K562 (cell line): ENCODE data around the gene GNAI3. TPM values are rescaled to one million over a fixed set of nuclear protein-coding genes. Genes with fewer than 3 reads are reported as not detected.
A peak's percentile ranks its signal among the peaks of the same experiment; 100 is the strongest.

Experiments
- ATAC-seq: fragments of 200-7000 bp; cut with Tn5 transposase; 3 replicates; pipeline ENCODE4 v1.9.1; 2020; ENCODE audit warnings: moderate library complexity
- BruUV-seq: library from RNA; stranded (reverse); fragments of 400-500 nt; replicated peaks from 2 replicates; lab custom pipeline; 2021; lab: Mats Ljungman, UMichigan
- CTCF ChIA-PET: fragments of 300-600 bp; formaldehyde crosslinking; extraction: SDS; loops from one replicate; lab custom pipeline; 2021; ENCODE audit warnings: low intra/inter-chr PET ratio; lab: Yijun Ruan, JAX
- POLR2A ChIA-PET: fragments of 300-600, 350-650 bp; sonication (Branson Sonifier 250); formaldehyde crosslinking; extraction: SDS; loops from one replicate; lab custom pipeline; 2021; ENCODE audit warnings: antibody characterized with exemption, inconsistent platforms; lab: Yijun Ruan, JAX
- DNase-seq, 4 experiments: peaks; one replicate each; pipeline versions ENCODE4 v3.0.0 to v3.0.0-alpha.2; 2011 to 2018; ENCODE audit warnings: low spot score in 3 of 4, mixed read lengths in 3 of 4; ENCODE audit errors: extremely low read depth in 1 of 4
- FAIRE-seq: peaks from 2 replicates; lab custom pipeline; 2011; peaks lifted over from hg19 to GRCh38; lab: Jason Lieb, UNC
- H2AFZ ChIP-seq: 2 replicates; pipeline ENCODE4 v1.6.0; 2011; ENCODE audit warnings: low read depth, low read length, control low read depth, inconsistent platforms
- H3K27ac ChIP-seq: fragments of 200-600 bp; 3 replicates; pipeline ENCODE4 v1.8.0; 2011; ENCODE audit warnings: low read depth, mild to moderate bottlenecking, control low read depth, inconsistent platforms, low read length, moderate library complexity, mixed read lengths; ENCODE audit errors: extremely low read depth
- H3K27me3 ChIP-seq, 2 experiments: fragments of 300-600 bp in 1 of 2; 2 replicates in 1 of 2; 3 replicates in 1 of 2; pipeline versions ENCODE4 v1.6.0 to v1.8.0; 2011; ENCODE audit warnings: inconsistent platforms in 2 of 2, low read length in 2 of 2, mild to moderate bottlenecking in 1 of 2, mixed read lengths in 1 of 2, moderate library complexity in 1 of 2; ENCODE audit not compliant: control insufficient read depth in 2 of 2, insufficient read depth in 2 of 2
- H3K36me3 ChIP-seq: fragments of 300-600 bp; 3 replicates; pipeline ENCODE4 v1.8.0; 2011; ENCODE audit warnings: mild to moderate bottlenecking, low read length, inconsistent platforms; ENCODE audit not compliant: control insufficient read depth, insufficient read depth
- H3K4me1 ChIP-seq, 2 experiments: fragments of 200-600 bp in 1 of 2; replicated peaks in 1 of 2; 2 replicates in 1 of 2; 3 replicates in 1 of 2; pipeline versions ENCODE4 v1.5.1 to v1.8.0; 2011; ENCODE audit warnings: inconsistent platforms in 2 of 2, low read length in 2 of 2, mild to moderate bottlenecking in 1 of 2, mixed read lengths in 1 of 2, moderate library complexity in 1 of 2; ENCODE audit not compliant: control insufficient read depth in 2 of 2, insufficient read depth in 2 of 2
- H3K4me2 ChIP-seq: 2 replicates; pipeline ENCODE4 v1.6.1; 2011; ENCODE audit warnings: low read length, control low read depth, inconsistent platforms, mixed read lengths; ENCODE audit not compliant: insufficient read depth
- H3K4me3 ChIP-seq: fragments of 200-600 bp; sonication (generic), shearing (Covaris generic); 2 replicates; pipeline ENCODE4 v1.5.1; 2016; ENCODE audit warnings: control low read depth, inconsistent platforms
- H3K79me2 ChIP-seq: fragments of 200-600 bp; 3 replicates; pipeline ENCODE4 v1.8.0; 2011; ENCODE audit warnings: low read length, inconsistent platforms; ENCODE audit not compliant: control insufficient read depth, insufficient read depth
- H3K9ac ChIP-seq, 2 experiments: 2 replicates each; pipeline versions ENCODE4 v1.6.0 to v1.6.1; 2011; ENCODE audit warnings: low read depth in 2 of 2, low read length in 2 of 2, control low read depth in 1 of 2, inconsistent platforms in 1 of 2, mild to moderate bottlenecking in 1 of 2, mixed read lengths in 1 of 2; ENCODE audit not compliant: insufficient read depth in 1 of 2
- H3K9me1 ChIP-seq: one replicate; pipeline ENCODE4 v1.6.0; 2011; ENCODE audit warnings: inconsistent platforms, mild to moderate bottlenecking, low read length, moderate library complexity; ENCODE audit not compliant: control insufficient read depth, insufficient read depth
- H3K9me3 ChIP-seq: replicated peaks from 2 replicates; pipeline ENCODE4 v1.5.1; 2011; ENCODE audit warnings: low read depth, low read length, inconsistent platforms; ENCODE audit not compliant: control insufficient read depth, insufficient read depth
- H4K20me1 ChIP-seq: replicated peaks from 2 replicates; pipeline ENCODE4 v1.6.1; 2011; ENCODE audit warnings: low read length, inconsistent platforms, mixed read lengths; ENCODE audit not compliant: control insufficient read depth, insufficient read depth
- BDP1 ChIP-seq: IDR thresholded peaks from 3 replicates; pipeline ENCODE4 v1.6.1; 2011; ENCODE audit not compliant: insufficient read length, insufficient read depth
- CREB1 ChIP-seq, 2 experiments: sonication (generic) in 1 of 2; formaldehyde crosslinking in 1 of 2; IDR thresholded peaks; 2 replicates each; pipeline versions ENCODE4 v1.6.1 to v1.8.0; 2012 to 2022; ENCODE audit warnings: inconsistent platforms in 1 of 2, mild to moderate bottlenecking in 1 of 2, missing genetic modification reagents in 1 of 2, moderate library complexity in 1 of 2
- CXXC5 ChIP-seq: fragments of 250-450 bp; sonication (Bioruptor Pico); IDR thresholded peaks from 2 replicates; pipeline ENCODE4 v1.8.0; 2022; ENCODE audit warnings: inconsistent platforms, mild to moderate bottlenecking, moderate library complexity
- FIP1L1 ChIP-seq: fragments of 200-400 bp; formaldehyde crosslinking; IDR thresholded peaks from 2 replicates; pipeline ENCODE4 v1.6.1; 2018; ENCODE audit warnings: mild to moderate bottlenecking, low read depth, low read length; ENCODE audit not compliant: poor library complexity, severe bottlenecking
- KAT7 ChIP-seq: sonication (generic); formaldehyde crosslinking; IDR thresholded peaks from 2 replicates; pipeline ENCODE4 v1.8.0; 2022; ENCODE audit warnings: missing genetic modification reagents, mild to moderate bottlenecking, borderline replicate concordance
- NELFE ChIP-seq: IDR thresholded peaks from 2 replicates; pipeline ENCODE4 v1.6.1; 2011; ENCODE audit warnings: mild to moderate bottlenecking; ENCODE audit not compliant: insufficient read depth, insufficient read length
- STAT5A ChIP-seq: IDR thresholded peaks from 2 replicates; pipeline ENCODE4 v1.6.1; 2012; ENCODE audit warnings: low read length, inconsistent platforms, borderline replicate concordance
- SUPT5H ChIP-seq: fragments of 450-650 bp; IDR thresholded peaks from 2 replicates; pipeline ENCODE4 v1.6.1; 2016
- XRCC3 ChIP-seq: fragments of 450-650 bp; IDR thresholded peaks from 2 replicates; pipeline ENCODE4 v1.6.1; 2017; ENCODE audit warnings: mild to moderate bottlenecking, moderate library complexity
- ZNF395 ChIP-seq: fragments of 200-800 bp; sonication (Bioruptor generic); IDR thresholded peaks from 2 replicates; pipeline ENCODE4 v1.6.1; 2017; ENCODE audit warnings: missing genetic modification characterization, missing compliant biosample characterization
- WGBS: fragments of 100-300 bp; shearing (Covaris generic); methylation state at CpG from one replicate; pipeline ENCODE4 v1.1.6; 2016; ENCODE audit warnings: low coverage, mixed read lengths; ENCODE audit not compliant: insufficient coverage; ENCODE audit errors: missing lambda C conversion rate; 5-methylcytosine and 5-hydroxymethylcytosine counted together
- in situ Hi-C: fragments of 300-500 bp; cut with MboI; formaldehyde crosslinking; loops from 4 replicates; pipeline ENCODE4 v1.15.0; 2018; ENCODE audit warnings: inconsistent platforms, mixed read lengths
- intact Hi-C: fragments of 100-400 bp; cut with micrococcal nuclease; formaldehyde crosslinking; loops from 2 replicates; pipeline ENCODE4 v1.14.2; 2022
- polyA plus RNA-seq, 8 experiments: library from polyadenylated mRNA; depleted of rRNA in 4 of 8; stranded (reverse) in 5 of 8; unstranded in 3 of 8; fragments of >200 nt; fragmentation: Nextera tagmentation in 2 of 8; fragmentation: Illumina TruSeq in 1 of 8; extraction: Ambion mirVana in 2 of 8; extraction: Trizol in 1 of 8; gene quantifications; 2 replicates each; pipeline versions ENCODE4 v1.2.1 to v1.2.3, GENCODE V29; 2011 to 2014; ENCODE audit warnings: inconsistent platforms in 1 of 8, missing spikeins in 1 of 8
- total RNA-seq, 7 experiments: library from RNA; depleted of rRNA in 6 of 7; stranded (reverse); fragments of >200 nt in 6 of 7; fragmentation: Illumina TruSeq in 2 of 7; extraction: Trizol in 2 of 7; gene quantifications; 2 replicates each; pipeline versions ENCODE4 v1.2.1 to v1.2.3, GENCODE V29; 2011 to 2021; ENCODE audit warnings: low replicate concordance in 1 of 7
- TF ChIP-seq, protein P1 (sequence below): sonication (generic); formaldehyde crosslinking; IDR thresholded peaks from 2 replicates; pipeline ENCODE4 v1.8.1; 2023; ENCODE audit warnings: mild to moderate bottlenecking, missing genetic modification reagents
- TF ChIP-seq, protein P2 (sequence below), 2 experiments: IDR thresholded peaks; 2 replicates each; pipeline ENCODE4 v1.6.1; 2011; ENCODE audit warnings: borderline replicate concordance in 1 of 2, control low read depth in 1 of 2, low read depth in 1 of 2, low read length in 1 of 2, mild to moderate bottlenecking in 1 of 2, mixed read lengths in 1 of 2, moderate library complexity in 1 of 2; ENCODE audit not compliant: insufficient read depth in 1 of 2, insufficient read length in 1 of 2, poor library complexity in 1 of 2, severe bottlenecking in 1 of 2; ENCODE audit errors: extremely low read depth in 1 of 2
- TF ChIP-seq, protein P3 (sequence below): fragments of 250-450 bp; sonication (Bioruptor Pico); IDR thresholded peaks from 2 replicates; pipeline ENCODE4 v1.5.0; 2021

The GNAI3 gene
- total and polyA plus RNA-seq, 9 of the 15 experiments (the other 6 are each of a cell fraction or from before 2014, with no cell fraction given) = 6.3 to 13.2 (median 8.9) TPM

GRCh38 chr1:109621379-109622136, 73.1 kb downstream of the GNAI3 start:
- H3K27me3 ChIP-seq = no peaks in the 10 kb centered on the region
- peaks cover 5% of the 10 kb centered on the region; the same call in 1 of the 2 replicates for H4K20me1 ChIP-seq
- WGBS = 43% methylated on average over 12 of the region's 13 CpGs
- ATAC-seq = no peak
- peak overlapping the region in 1 of 2 experiments; percentile 98; a peak in 2 of 4 replicates for H3K9ac ChIP-seq
- H3K4me2 ChIP-seq = peak overlapping the region; percentile 96
- ChIA-PET POLR2A (interaction anchor here (0.7 to 1.9 kb wide), 4 partner anchors 9 to 269 kb away, joined by 3 to 5 read pairs (median 3); partner anchors contain the start of gene GNAI3), CTCF (no interaction called here)
- H2AFZ ChIP-seq = no peak overlapping the region
- peak overlapping the region; percentile 61 for H3K4me3 ChIP-seq
- H3K9me3 ChIP-seq = no peaks in the 10 kb centered on the region
- peaks cover 55% of the 10 kb centered on the region for H3K79me2 ChIP-seq
- peaks cover 32 to 66% of the 10 kb centered on the region in 2 experiments for H3K4me1 ChIP-seq
- no peak overlapping the region for H3K27ac ChIP-seq
- FAIRE-seq = no peak
- BruUV-seq = no TSS peak
- no peak for DNase-seq
- in situ Hi-C loops (loop anchor here (5.0 kb wide), 1 partner anchor 74 kb away; the partner anchor contains the start of gene GNAI3), intact Hi-C loops (no loop called here)
- H3K9me1 ChIP-seq = no peaks in the 10 kb centered on the region
- H3K36me3 ChIP-seq = peaks cover 9% of the 10 kb centered on the region; the same call in 1 of the 3 replicates
- TF ChIP-seq NELFE = no peak
- TF ChIP-seq, protein P1, sequence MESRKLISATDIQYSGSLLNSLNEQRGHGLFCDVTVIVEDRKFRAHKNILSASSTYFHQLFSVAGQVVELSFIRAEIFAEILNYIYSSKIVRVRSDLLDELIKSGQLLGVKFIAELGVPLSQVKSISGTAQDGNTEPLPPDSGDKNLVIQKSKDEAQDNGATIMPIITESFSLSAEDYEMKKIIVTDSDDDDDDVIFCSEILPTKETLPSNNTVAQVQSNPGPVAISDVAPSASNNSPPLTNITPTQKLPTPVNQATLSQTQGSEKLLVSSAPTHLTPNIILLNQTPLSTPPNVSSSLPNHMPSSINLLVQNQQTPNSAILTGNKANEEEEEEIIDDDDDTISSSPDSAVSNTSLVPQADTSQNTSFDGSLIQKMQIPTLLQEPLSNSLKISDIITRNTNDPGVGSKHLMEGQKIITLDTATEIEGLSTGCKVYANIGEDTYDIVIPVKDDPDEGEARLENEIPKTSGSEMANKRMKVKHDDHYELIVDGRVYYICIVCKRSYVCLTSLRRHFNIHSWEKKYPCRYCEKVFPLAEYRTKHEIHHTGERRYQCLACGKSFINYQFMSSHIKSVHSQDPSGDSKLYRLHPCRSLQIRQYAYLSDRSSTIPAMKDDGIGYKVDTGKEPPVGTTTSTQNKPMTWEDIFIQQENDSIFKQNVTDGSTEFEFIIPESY (CRISPR knock-in tag) = no peak
- peak; percentile 39; the same call in 1 of the 2 replicates for TF ChIP-seq KAT7 (CRISPR knock-in tag)
- no peak for TF ChIP-seq CREB1 (IDR thresholded peaks at IDR 0.05)
- TF ChIP-seq CREB1 (CRISPR knock-in tag; IDR thresholded peaks at IDR 0.05) = no peak
- TF ChIP-seq SUPT5H = no peak
- no peak for TF ChIP-seq STAT5A
- no peak for TF ChIP-seq BDP1
- TF ChIP-seq FIP1L1 = no peak
- no peak for TF ChIP-seq ZNF395 (CRISPR knock-in tag)
- no peak for TF ChIP-seq CXXC5 (CRISPR knock-in tag)
- TF ChIP-seq, protein P2, sequence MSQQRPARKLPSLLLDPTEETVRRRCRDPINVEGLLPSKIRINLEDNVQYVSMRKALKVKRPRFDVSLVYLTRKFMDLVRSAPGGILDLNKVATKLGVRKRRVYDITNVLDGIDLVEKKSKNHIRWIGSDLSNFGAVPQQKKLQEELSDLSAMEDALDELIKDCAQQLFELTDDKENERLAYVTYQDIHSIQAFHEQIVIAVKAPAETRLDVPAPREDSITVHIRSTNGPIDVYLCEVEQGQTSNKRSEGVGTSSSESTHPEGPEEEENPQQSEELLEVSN (IDR thresholded peaks at IDR 0.05; ENCODE audit: borderline replicate concordance in 1 of 2, extremely low read depth in 1 of 2, insufficient read depth in 1 of 2, insufficient read length in 1 of 2, low read depth in 1 of 2, low read length in 1 of 2, poor library complexity in 1 of 2, severe bottlenecking in 1 of 2) = peak in 1 of 2 experiments; percentile 16
- TF ChIP-seq, protein P3, sequence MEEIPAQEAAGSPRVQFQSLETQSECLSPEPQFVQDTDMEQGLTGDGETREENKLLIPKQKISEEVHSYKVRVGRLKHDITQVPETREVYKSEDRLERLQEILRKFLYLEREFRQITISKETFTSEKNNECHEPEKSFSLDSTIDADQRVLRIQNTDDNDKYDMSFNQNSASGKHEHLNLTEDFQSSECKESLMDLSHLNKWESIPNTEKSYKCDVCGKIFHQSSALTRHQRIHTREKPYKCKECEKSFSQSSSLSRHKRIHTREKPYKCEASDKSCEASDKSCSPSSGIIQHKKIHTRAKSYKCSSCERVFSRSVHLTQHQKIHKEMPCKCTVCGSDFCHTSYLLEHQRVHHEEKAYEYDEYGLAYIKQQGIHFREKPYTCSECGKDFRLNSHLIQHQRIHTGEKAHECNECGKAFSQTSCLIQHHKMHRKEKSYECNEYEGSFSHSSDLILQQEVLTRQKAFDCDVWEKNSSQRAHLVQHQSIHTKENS = no peak
- TF ChIP-seq XRCC3 = no peak
